Measurements from ENCODE around the gene FMNL2.

DNA sequence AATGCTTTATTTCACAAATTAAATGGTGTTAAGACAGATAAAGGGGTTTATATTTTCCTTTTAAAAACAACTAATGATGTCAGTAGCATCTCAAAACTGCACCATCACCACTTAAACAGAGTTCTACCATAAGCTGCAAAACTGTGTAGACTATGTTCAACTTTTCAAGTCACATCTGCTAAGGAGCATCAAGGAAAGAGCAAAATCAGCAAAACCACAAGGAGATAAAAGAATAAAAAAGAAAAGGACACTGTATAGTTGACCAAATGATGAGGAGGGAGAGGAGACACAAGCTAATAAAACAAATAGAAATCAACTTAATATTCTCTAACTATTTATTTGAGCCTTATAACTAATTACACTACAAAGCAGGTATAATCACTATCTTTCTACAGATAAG, 348.4 kb downstream of the FMNL2 start:
- TF ChIP-seq CTCF (IDR thresholded peaks at IDR 0.05; ENCODE audit: insufficient read depth, low read depth, low read length) = no peak
- TF ChIP-seq EZH2 (IDR thresholded peaks at IDR 0.05; ENCODE audit: insufficient read depth, low read length) = no peak

All from astrocyte (in vitro differentiated cells and primary cell).